Lung microvascular endothelial cell (primary cell): Measurements from ENCODE around the gene RGS6. TPM values are rescaled to one million over a fixed set of nuclear protein-coding genes. Genes with fewer than 3 reads are reported as not detected.

Source experiments
- DNase-seq, 2 donors: peaks; one replicate each; pipeline versions ENCODE4 v3.0.0 to v3.0.0-alpha.2; 2010; ENCODE audit warnings: low read depth in 2 of 2
- total RNA-seq: library from RNA; depleted of rRNA; stranded (reverse); fragments of >200 nt; gene quantifications from 2 replicates; pipeline ENCODE4 v1.2.1, GENCODE V29; 2014

RGS6 gene
- total RNA-seq, 1 donor from 2014 or later = not detected

DNA sequence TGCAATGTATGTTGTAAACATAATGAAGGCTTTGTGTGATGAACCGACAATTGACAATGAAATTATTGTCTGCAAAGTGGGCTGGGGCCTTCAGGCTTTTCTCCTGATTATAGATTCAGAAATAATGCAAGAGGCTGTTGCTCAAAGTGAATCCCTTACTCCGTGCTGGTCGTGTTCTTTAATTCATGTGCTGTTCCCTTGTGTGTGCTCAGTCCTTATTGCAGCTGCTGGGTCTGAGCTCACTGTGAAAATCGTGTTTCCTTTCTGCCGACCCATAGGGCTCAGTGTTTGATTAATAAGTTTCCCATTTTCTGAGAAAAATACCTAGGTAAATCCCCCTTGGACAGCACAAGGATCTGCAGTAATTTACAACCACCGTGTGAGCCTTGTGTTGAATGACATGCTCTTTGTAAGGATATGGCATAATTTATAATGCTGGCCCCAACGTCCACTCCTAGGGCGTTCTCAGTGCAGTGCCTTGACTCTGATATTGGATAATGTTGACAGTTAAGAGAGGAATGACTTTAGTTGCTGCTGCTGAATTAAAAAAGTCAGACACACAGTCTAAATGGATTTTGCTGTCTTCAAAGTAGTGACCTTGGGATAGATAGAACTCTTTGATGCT lies 81.6 kb downstream of the RGS6 start:
- DNase-seq = no peak

DNA sequence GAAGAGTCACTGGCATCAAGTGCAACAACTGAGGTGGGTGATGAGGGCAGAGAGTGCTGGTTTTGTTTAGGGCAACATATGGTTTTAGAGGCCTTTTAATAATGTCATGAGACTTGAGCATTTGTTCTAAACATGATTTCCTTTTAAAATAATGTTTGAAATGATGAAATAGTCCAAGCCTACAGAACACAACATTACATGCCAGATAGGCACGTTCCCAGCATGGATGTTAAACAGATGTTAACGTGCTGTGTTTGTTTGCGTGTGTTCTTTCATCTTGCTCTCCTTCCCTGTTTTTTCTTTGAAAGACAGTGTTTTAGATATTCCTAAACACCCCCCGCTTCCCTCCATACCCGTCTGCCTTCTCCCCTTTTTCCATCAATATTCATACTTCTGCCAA lies 82.3 kb downstream of the RGS6 start:
- DNase-seq = no peak

- no peak for DNase-seq
Measured at GRCh38 chr14:72017290-72017689, 85.1 kb downstream of the RGS6 start.

DNA sequence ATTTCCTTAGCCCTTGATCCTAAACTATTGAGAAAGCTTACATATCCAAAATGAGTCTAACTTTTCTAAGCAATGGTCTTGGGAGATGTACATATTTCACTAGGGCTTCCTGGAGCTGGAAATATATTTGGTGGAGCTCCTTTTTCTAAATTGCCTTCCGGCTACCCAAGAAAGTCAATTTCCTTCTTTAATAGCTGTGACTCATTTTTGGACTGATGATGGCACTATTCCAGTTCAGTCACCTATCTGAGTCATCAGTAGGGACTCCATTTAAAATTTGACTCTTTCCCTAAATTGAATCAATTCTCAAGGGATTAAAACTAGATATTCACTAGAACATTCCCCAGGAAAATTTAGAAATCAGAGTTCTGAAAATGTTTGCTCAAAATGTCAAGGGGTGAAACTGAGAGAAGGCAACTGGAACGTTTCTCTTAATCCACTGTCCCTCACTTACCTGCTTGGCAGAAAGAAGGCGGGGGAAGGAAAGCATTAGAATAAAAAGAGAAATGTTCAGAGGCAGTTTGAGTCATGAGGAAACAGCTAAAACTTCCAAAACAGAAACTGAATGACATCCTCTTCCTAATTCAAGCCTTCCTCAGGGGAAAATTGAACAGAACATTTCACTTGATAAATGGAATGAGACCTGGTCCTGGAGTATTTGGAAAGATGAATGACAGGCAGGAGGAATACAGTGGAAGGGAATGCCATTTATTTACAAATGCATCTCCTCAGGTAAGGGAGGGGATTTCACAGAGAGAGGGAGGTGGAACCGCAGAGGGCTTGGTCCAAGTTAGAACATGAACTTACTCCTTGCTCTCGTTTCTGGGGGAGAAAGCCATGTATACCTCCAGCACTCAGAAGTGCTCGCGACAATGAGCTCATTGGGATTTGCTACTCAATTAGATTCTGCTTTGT lies 91.2 kb downstream of the RGS6 start:
- DNase-seq = no peak

GRCh38 chr14:72024043-72024407 lies 91.8 kb downstream of the RGS6 start:
- peak; percentile 1 to 41 for DNase-seq

- DNase-seq = no peak
Measured at GRCh38 chr14:72024504-72024903, 92.3 kb downstream of the RGS6 start.

- DNase-seq = no peak
Measured at GRCh38 chr14:72026536-72026935, 94.3 kb downstream of the RGS6 start.

DNA sequence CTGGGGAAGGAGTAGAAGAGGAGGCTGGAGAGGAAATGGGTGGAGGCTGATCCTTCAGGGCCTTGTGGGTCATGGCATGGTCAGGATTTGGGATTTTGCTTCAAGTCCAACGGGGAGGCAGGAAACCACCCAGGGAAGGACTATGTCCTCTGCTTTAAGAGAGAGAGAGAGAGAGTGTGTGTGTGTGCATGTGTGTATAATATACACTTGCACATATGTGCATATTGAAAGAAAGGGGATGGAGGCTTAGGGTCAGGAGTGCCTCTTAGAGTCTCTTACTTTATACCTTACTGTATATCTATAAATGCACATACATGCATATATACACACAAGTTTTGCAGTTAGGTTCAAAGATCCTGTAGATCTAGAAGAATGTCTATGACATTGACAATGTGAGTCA lies 94.8 kb downstream of the RGS6 start:
- no peak for DNase-seq

GRCh38 chr14:72033365-72033764 lies 101.1 kb downstream of the RGS6 start:
- no peak for DNase-seq

GRCh38 chr14:72040528-72040927 lies 108.3 kb downstream of the RGS6 start:
- DNase-seq = no peak

DNA sequence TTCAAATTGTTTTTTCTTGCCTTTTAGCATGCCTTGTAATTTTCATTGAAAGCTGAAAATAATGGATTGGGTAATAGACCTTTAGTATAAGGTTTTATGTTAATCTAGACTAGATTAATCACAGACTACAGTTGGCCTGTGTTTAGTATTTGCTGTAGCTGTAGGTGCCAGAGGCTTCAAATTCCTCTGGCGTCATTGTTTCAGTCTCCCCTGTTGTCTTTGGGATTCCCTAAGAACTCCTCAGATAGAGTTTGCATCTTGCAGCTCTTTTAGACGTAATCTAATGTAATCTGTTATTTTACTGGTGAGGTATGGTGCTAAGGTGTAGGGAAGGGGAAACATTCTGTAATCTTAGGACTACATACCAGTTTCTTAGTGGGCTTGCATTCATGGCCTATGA lies 113.0 kb downstream of the RGS6 start:
- no peak for DNase-seq

DNA sequence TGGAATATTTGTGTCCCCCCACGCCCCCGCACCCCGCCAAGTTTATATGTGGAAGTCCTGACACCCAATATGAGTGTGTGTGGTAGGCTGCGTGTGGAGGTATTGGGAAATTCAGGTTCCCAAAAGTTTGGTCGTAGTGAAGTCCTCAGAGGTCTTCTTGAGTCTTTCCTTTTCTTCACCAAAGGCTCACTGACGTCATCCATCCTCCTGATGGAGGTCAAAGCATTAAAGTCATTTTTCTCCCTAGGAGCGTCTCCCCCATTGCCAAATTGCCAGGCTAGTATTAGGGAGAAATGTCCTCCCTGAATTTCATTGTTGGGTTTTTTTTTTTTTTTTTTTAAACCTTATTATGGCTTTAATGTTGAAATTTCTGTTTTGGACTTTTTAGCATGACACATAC lies 113.7 kb downstream of the RGS6 start:
- no peak for DNase-seq

- no peak for DNase-seq
Measured at GRCh38 chr14:72049462-72049861, 117.2 kb downstream of the RGS6 start.

DNA sequence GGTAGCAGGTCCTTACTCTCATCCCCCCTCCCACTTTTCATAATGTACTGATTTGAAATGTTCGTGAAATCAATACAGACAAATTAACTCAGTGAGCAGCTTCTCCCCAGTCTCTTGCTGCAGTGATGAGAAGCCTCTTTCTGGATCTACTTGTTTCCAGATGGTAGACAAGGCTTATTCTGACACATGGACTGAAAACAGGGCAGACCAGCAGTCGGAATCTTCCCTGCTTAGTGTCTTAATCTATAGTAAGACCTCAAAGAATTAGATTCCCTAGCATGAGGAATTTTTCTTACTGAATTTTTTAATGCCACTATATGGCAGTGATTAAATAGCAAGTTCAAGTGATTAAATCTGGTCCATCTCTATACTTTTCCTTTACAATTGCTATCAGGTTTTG lies 120.1 kb downstream of the RGS6 start:
- DNase-seq = no peak

GRCh38 chr14:72053651-72054050 lies 121.4 kb downstream of the RGS6 start:
- DNase-seq = no peak

DNA sequence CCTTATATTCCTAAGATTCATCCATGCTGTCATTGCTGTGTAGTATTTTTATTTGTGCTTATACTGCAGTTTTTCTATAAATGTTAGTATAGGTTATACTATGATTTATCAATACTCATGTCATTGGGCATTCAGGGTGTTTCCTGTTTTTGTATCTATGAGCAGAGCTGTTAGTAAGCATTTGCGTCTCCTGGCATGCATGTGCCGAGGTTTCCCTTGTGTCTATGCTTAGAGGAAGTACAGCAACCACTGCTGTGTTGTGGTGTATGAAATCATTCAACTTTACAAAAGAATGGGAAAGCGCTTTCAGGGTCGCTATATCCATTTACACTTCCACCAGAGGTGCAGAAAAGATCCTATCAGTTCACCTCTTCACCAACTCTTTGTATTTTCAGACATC lies 122.7 kb downstream of the RGS6 start:
- no peak for DNase-seq

DNA sequence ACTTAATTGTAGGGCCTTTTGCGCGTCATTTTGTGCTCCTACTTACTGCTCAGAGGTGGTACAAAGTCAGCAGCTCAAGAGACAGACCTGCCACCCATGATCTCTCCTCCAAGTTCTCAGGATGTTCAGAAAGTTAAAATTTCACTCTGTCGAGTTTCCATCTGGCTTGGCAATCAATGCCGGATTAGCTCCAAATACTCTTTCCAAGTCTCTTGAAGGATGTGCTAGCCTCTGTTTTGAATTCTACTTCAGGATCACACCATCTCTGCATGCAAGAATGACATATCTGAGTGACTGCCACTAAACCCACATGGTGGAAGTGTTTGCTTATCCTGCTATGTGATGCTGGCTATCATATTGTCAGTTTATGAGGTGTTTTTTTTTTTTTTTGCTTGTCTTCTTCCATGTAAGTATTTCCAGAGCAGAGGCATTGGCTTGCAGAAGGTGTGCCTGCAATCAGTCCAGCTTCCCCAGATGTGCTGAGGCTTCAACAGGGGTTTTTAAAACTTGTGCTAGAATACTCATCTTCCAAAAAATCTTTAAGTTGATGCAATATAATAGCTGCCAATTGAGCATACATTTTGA lies 125.6 kb downstream of the RGS6 start:
- DNase-seq = no peak

DNA sequence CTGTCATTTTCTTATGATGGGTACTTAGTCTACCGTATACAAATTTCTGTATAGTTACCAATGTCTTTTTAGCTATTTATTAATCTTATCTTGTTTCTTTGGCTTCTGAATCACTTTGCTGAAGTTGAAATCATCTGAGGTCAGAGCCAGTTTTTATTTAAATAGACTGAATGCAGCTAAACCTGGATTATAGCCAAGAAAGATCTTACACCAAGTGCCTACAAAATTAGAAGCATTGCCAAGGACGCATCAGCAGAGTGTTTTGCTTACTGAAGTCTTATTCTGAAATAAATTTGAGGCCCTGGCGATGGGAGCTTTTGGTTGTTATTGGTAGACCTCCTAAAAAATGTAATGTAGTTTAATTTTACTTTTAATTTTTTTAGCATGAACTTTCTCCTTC lies 128.2 kb downstream of the RGS6 start:
- DNase-seq = no peak

GRCh38 chr14:72060917-72061316 lies 128.7 kb downstream of the RGS6 start:
- DNase-seq = no peak

GRCh38 chr14:72061718-72062117 lies 129.5 kb downstream of the RGS6 start:
- no peak for DNase-seq

GRCh38 chr14:72063761-72064282 lies 131.6 kb downstream of the RGS6 start:
- DNase-seq = no peak

DNA sequence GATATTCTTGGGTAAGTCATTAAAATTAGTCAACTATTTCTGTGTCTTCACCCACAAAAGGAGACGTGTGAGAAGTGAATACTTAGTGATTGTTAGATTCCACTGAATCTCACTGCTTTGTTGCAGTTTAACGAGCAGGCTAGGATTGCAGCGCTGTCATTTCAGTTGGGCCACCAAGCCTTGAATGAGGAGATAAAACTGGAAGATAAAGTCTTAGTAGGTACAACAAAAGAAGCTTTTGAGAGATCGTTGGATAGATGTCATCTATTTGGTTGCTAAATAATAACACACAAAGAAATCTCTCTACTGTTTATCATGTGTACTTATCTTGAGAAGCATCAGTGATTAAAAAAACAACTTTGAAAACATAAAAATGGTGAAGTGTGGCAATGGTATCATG lies 132.3 kb downstream of the RGS6 start:
- no peak for DNase-seq

GRCh38 chr14:72070458-72070857 lies 138.2 kb downstream of the RGS6 start:
- DNase-seq = no peak
